WTC11 (cell line): Measurements from ENCODE around the gene WNT3. TPM values are rescaled to one million over a fixed set of nuclear protein-coding genes. Genes with fewer than 3 reads are reported as not detected.
A peak's percentile ranks its signal among the peaks of the same experiment; 100 is the strongest.

Experiments
- ATAC-seq: fragments of 200-7000 bp; cut with Tn5 transposase; 2 replicates; pipeline ENCODE4 v1.10.0; 2021; ENCODE audit warnings: mild to moderate bottlenecking, moderate library complexity
- CTCF ChIA-PET: fragments of 300-600 bp; sonication (Branson Sonifier 250); formaldehyde crosslinking; loops from one replicate; lab custom pipeline; 2021; ENCODE audit warnings: antibody characterized with exemption; lab: Charles Lee
- POLR2A ChIA-PET: fragments of 350-600 bp; sonication (Branson Sonifier 250); formaldehyde crosslinking; loops from one replicate; lab custom pipeline; 2021; ENCODE audit warnings: antibody characterized with exemption; lab: Charles Lee
- DNase-seq: peaks from one replicate; pipeline ENCODE4 v3.0.0; 2021; ENCODE audit warnings: low spot score
- H3K27ac Mint-ChIP-seq: 2 replicates; pipeline ENCODE4 v1.8.0; 2021; ENCODE audit warnings: mixed read lengths
- H3K27me3 Mint-ChIP-seq: 2 replicates; pipeline ENCODE4 v1.8.0; 2021; ENCODE audit warnings: low read depth, mild to moderate bottlenecking, moderate library complexity, mixed read lengths
- H3K36me3 Mint-ChIP-seq: 2 replicates; pipeline ENCODE4 v1.8.0; 2021; ENCODE audit warnings: mixed read lengths
- H3K4me1 Mint-ChIP-seq: 2 replicates; pipeline ENCODE4 v1.8.0; 2022; ENCODE audit warnings: mixed read lengths
- H3K4me3 Mint-ChIP-seq: 2 replicates; pipeline ENCODE4 v1.8.0; 2021; ENCODE audit warnings: mild to moderate bottlenecking, moderate library complexity, mixed read lengths
- H3K9me3 Mint-ChIP-seq: 2 replicates; pipeline ENCODE4 v1.8.0; 2021; ENCODE audit warnings: mixed read lengths
- ERG ChIP-seq: fragments of 250-450 bp; sonication (Bioruptor Pico); IDR thresholded peaks from 2 replicates; pipeline ENCODE4 v1.8.0; 2021; ENCODE audit warnings: mild to moderate bottlenecking
- GTF2I ChIP-seq: fragments of 250-450 bp; sonication (Bioruptor Pico); conservative IDR thresholded peaks from 2 replicates; pipeline ENCODE4 v1.4.0; 2021; ENCODE audit warnings: mild to moderate bottlenecking
- KAT7 ChIP-seq: sonication (generic); formaldehyde crosslinking; IDR thresholded peaks from 2 replicates; pipeline ENCODE4 v1.8.1; 2023; ENCODE audit warnings: missing genetic modification reagents, mild to moderate bottlenecking, borderline replicate concordance
- PRDM15 ChIP-seq: sonication (generic); formaldehyde crosslinking; IDR thresholded peaks from 2 replicates; pipeline ENCODE4 v1.8.0; 2022; ENCODE audit warnings: missing genetic modification reagents
- RORB ChIP-seq: fragments of 250-450 bp; sonication (Bioruptor Pico); IDR thresholded peaks from 2 replicates; pipeline ENCODE4 v1.9.0; 2021; ENCODE audit warnings: mild to moderate bottlenecking
- SP1 ChIP-seq: sonication (generic); formaldehyde crosslinking; conservative IDR thresholded peaks from 2 replicates; pipeline ENCODE4 v1.8.1; 2022; ENCODE audit warnings: missing genetic modification reagents
- TP53 ChIP-seq: sonication (generic); formaldehyde crosslinking; IDR thresholded peaks from 2 replicates; pipeline ENCODE4 v1.8.1; 2023; ENCODE audit warnings: mild to moderate bottlenecking, missing genetic modification reagents
- ZNF416 ChIP-seq: fragments of 250-450 bp; sonication (Bioruptor Pico); IDR thresholded peaks from 2 replicates; pipeline ENCODE4 v1.9.0; 2021; ENCODE audit warnings: mild to moderate bottlenecking, inconsistent platforms
- total RNA-seq: library from RNA; stranded (reverse); gene quantifications from 3 replicates; pipeline ENCODE4 v1.2.3, GENCODE V29; 2021
- TF ChIP-seq, protein P1 (sequence below): fragments of 250-450 bp; sonication (Bioruptor Pico); IDR thresholded peaks from 2 replicates; pipeline ENCODE4 v1.9.0; 2021; ENCODE audit warnings: mild to moderate bottlenecking, borderline replicate concordance
- TF ChIP-seq, protein P2 (sequence below): sonication (generic); formaldehyde crosslinking; IDR thresholded peaks from 2 replicates; pipeline ENCODE4 v1.8.0; 2022; ENCODE audit warnings: mild to moderate bottlenecking, missing genetic modification reagents
- TF ChIP-seq, protein P3 (sequence below): sonication (generic); formaldehyde crosslinking; IDR thresholded peaks from 2 replicates; pipeline ENCODE4 v1.8.1; 2023; ENCODE audit warnings: mild to moderate bottlenecking, missing genetic modification reagents
- TF ChIP-seq, protein P4 (sequence below): sonication (generic); formaldehyde crosslinking; IDR thresholded peaks from 2 replicates; pipeline ENCODE4 v1.8.1; 2022; ENCODE audit warnings: mild to moderate bottlenecking, moderate library complexity, missing genetic modification reagents
- TF ChIP-seq, protein P5 (sequence below): sonication (generic); formaldehyde crosslinking; IDR thresholded peaks from 2 replicates; pipeline ENCODE4 v1.8.1; 2023; ENCODE audit warnings: mild to moderate bottlenecking, moderate library complexity, missing genetic modification reagents

WNT3 gene
- total RNA-seq, 1 experiment from 2014 or later: 14.1 TPM

DNA sequence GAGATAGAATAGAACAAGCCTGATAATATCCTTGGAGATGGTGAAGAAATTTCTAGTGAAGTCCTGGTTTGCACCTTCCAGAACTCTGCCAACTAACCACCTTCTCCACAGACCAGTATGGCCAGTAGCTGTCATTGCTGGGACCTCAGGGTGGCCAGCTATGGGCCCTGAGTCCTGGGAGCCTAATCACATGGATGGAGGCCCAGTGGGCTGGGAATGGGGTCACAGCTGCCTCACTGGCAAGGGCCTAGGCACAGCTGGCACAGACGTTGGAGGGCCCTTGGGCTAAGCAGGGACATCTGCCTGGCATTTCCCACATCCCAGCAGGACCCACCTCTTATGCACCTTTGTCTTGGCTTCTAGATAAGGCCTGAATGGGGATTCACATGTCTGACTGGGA lies 7.6 kb upstream of the WNT3 start (continued):
- TF ChIP-seq, protein P1, sequence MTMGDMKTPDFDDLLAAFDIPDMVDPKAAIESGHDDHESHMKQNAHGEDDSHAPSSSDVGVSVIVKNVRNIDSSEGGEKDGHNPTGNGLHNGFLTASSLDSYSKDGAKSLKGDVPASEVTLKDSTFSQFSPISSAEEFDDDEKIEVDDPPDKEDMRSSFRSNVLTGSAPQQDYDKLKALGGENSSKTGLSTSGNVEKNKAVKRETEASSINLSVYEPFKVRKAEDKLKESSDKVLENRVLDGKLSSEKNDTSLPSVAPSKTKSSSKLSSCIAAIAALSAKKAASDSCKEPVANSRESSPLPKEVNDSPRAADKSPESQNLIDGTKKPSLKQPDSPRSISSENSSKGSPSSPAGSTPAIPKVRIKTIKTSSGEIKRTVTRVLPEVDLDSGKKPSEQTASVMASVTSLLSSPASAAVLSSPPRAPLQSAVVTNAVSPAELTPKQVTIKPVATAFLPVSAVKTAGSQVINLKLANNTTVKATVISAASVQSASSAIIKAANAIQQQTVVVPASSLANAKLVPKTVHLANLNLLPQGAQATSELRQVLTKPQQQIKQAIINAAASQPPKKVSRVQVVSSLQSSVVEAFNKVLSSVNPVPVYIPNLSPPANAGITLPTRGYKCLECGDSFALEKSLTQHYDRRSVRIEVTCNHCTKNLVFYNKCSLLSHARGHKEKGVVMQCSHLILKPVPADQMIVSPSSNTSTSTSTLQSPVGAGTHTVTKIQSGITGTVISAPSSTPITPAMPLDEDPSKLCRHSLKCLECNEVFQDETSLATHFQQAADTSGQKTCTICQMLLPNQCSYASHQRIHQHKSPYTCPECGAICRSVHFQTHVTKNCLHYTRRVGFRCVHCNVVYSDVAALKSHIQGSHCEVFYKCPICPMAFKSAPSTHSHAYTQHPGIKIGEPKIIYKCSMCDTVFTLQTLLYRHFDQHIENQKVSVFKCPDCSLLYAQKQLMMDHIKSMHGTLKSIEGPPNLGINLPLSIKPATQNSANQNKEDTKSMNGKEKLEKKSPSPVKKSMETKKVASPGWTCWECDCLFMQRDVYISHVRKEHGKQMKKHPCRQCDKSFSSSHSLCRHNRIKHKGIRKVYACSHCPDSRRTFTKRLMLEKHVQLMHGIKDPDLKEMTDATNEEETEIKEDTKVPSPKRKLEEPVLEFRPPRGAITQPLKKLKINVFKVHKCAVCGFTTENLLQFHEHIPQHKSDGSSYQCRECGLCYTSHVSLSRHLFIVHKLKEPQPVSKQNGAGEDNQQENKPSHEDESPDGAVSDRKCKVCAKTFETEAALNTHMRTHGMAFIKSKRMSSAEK (CRISPR knock-in tag): no peak
- no peak for TF ChIP-seq KAT7 (CRISPR knock-in tag)
- TF ChIP-seq, protein P2, sequence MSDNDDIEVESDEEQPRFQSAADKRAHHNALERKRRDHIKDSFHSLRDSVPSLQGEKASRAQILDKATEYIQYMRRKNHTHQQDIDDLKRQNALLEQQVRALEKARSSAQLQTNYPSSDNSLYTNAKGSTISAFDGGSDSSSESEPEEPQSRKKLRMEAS: no peak

DNA sequence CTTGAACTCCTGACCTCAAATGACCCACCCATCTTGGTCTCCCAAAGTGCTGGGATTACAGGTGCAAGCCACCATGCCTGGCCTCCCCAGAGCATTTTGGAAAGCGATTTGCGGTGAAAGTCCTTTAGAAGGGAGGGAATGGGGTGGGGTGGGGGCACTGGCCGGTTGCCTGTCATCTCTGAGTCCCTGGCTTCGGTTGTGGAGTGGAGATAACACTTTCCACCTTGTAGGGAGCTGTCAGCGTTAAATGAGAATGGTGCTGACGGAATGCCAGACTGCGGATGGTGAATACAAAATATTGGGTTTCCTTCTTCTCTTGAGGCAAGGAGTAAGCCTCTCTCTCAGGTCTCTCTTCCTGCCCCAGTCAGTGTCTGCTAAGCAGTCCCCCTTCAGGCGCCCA lies 5.2 kb upstream of the WNT3 start:
- Mint-ChIP-seq H3K36me3 (no peaks in the 10 kb centered on the region), H3K4me1 (peaks cover 27% of the 10 kb centered on the region), H3K9me3 (no peaks in the 10 kb centered on the region), H3K4me3 (no peak overlapping the region), H3K27ac (no peak overlapping the region), H3K27me3 (peaks cover 52% of the 10 kb centered on the region)
- POLR2A ChIA-PET: no interaction called here
- no peak for TF ChIP-seq ERG (CRISPR knock-in tag)
- no peak for TF ChIP-seq GTF2I (CRISPR knock-in tag)
- TF ChIP-seq, protein P3, sequence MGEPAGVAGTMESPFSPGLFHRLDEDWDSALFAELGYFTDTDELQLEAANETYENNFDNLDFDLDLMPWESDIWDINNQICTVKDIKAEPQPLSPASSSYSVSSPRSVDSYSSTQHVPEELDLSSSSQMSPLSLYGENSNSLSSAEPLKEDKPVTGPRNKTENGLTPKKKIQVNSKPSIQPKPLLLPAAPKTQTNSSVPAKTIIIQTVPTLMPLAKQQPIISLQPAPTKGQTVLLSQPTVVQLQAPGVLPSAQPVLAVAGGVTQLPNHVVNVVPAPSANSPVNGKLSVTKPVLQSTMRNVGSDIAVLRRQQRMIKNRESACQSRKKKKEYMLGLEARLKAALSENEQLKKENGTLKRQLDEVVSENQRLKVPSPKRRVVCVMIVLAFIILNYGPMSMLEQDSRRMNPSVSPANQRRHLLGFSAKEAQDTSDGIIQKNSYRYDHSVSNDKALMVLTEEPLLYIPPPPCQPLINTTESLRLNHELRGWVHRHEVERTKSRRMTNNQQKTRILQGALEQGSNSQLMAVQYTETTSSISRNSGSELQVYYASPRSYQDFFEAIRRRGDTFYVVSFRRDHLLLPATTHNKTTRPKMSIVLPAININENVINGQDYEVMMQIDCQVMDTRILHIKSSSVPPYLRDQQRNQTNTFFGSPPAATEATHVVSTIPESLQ (CRISPR knock-in tag): no peak
- no peak for TF ChIP-seq SP1
- no peak for TF ChIP-seq KAT7 (CRISPR knock-in tag)
- no peak for TF ChIP-seq RORB
- TF ChIP-seq PRDM15 (CRISPR knock-in tag): no peak
- CTCF ChIA-PET: interaction anchor here (0.7 kb wide), 1 partner anchor 119 kb away, joined by 3 read pairs; no protein-coding TSS in a partner anchor
- ATAC-seq (no peak), DNase-seq (no peak)

GRCh38 chr17:46822388-46822921 lies 4.0 kb upstream of the WNT3 start:
- ChIA-PET CTCF (interaction anchor here (0.8 to 1.9 kb wide), 9 partner anchors 8 to 56 kb away, joined by 3 to 13 read pairs (median 4); no protein-coding TSS in a partner anchor), POLR2A (no interaction called here)
- Mint-ChIP-seq H3K4me3 (no peak overlapping the region), H3K36me3 (no peaks in the 10 kb centered on the region), H3K27ac (no peak overlapping the region), H3K9me3 (no peaks in the 10 kb centered on the region), H3K27me3 (peaks cover 62% of the 10 kb centered on the region), H3K4me1 (peaks cover 27% of the 10 kb centered on the region)
- DNase-seq (peak; percentile 88), ATAC-seq (peak; percentile 7)
- TF ChIP-seq SP1 (no peak), TP53 (CRISPR knock-in tag) (no peak), PRDM15 (CRISPR knock-in tag) (no peak), ZNF416 (CRISPR knock-in tag) (peak; percentile 81; the same call in 1 of the 2 replicates)
- TF ChIP-seq, protein P4, sequence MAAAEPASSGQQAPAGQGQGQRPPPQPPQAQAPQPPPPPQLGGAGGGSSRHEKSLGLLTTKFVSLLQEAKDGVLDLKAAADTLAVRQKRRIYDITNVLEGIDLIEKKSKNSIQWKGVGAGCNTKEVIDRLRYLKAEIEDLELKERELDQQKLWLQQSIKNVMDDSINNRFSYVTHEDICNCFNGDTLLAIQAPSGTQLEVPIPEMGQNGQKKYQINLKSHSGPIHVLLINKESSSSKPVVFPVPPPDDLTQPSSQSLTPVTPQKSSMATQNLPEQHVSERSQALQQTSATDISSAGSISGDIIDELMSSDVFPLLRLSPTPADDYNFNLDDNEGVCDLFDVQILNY (CRISPR knock-in tag): no peak; the same call in 1 of the 2 replicates
- TF ChIP-seq, protein P5, sequence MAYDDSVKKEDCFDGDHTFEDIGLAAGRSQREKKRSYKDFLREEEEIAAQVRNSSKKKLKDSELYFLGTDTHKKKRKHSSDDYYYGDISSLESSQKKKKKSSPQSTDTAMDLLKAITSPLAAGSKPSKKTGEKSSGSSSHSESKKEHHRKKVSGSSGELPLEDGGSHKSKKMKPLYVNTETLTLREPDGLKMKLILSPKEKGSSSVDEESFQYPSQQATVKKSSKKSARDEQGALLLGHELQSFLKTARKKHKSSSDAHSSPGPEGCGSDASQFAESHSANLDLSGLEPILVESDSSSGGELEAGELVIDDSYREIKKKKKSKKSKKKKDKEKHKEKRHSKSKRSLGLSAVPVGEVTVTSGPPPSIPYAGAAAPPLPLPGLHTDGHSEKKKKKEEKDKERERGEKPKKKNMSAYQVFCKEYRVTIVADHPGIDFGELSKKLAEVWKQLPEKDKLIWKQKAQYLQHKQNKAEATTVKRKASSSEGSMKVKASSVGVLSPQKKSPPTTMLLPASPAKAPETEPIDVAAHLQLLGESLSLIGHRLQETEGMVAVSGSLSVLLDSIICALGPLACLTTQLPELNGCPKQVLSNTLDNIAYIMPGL (CRISPR knock-in tag): peak; percentile 67; the same call in 1 of the 2 replicates
